Pancreas (tissue), 10 donors: ENCODE results near the gene KL. TPM values are rescaled to one million over a fixed set of nuclear protein-coding genes. Genes with fewer than 3 reads are reported as not detected.

ENCODE experiments used
- ATAC-seq, 4 donors: fragments of 200-7000 bp; cut with Tn5 transposase; one replicate each; pipeline versions ENCODE4 v1.8.0 to v1.9.1; 2020; ENCODE audit warnings: mild to moderate bottlenecking in 4 of 4, moderate library complexity in 4 of 4
- DNase-seq, 6 donors: peaks; one replicate each; pipeline ENCODE4 v3.0.0-alpha.2; 2020
- FAIRE-seq: peaks from 2 replicates; lab custom pipeline; 2012; peaks lifted over from hg19 to GRCh38; lab: Jason Lieb, UNC
- H3K27ac ChIP-seq, 4 donors: fragments of 200-600 bp; sonication (generic); 1 replicate in 3 of 4; 2 replicates in 1 of 4; pipeline versions ENCODE4 v1.5.0 to v1.8.0; 2020
- H3K27me3 ChIP-seq, 4 donors: fragments of 200-600 bp; one replicate each; pipeline ENCODE4 v1.8.0; 2021
- H3K36me3 ChIP-seq, 3 donors: fragments of 200-600 bp; sonication (generic) in 1 of 3; one replicate each; pipeline versions ENCODE4 v1.5.0 to v1.8.0; 2020 to 2021
- H3K4me1 ChIP-seq, 3 donors: fragments of 200-600 bp; one replicate each; pipeline ENCODE4 v1.8.0; 2021
- H3K4me3 ChIP-seq, 4 donors: fragments of 200-600 bp; sonication (generic) in 2 of 4; one replicate each; pipeline versions ENCODE4 v1.5.0 to v1.8.0; 2020 to 2021
- H3K9me3 ChIP-seq, 4 donors: fragments of 200-600 bp; one replicate each; pipeline ENCODE4 v1.8.0; 2021
- WGBS, 2 donors: extraction: QIAGEN DNeasy Blood & Tissue Kit; methylation state at CpG; one replicate each; pipeline ENCODE4 v1.1.7; 2013; 5-methylcytosine and 5-hydroxymethylcytosine counted together
- intact Hi-C, 3 donors: fragments of 100-400 bp; cut with DNase I; formaldehyde crosslinking; loops; one replicate each; pipeline versions ENCODE4 v1.11.1 to v1.14.2; 2022
- polyA plus RNA-seq, 2 donors: library from polyadenylated mRNA; stranded (reverse); fragments of 200-250 nt; gene quantifications; one replicate each; pipeline ENCODE4 v1.2.3, GENCODE V29; 2013
- total RNA-seq, 6 donors: library from RNA; stranded (reverse); fragmentation: NEBNext Ultra II Directional in 4 of 6; extraction: Animal tissue kit (Norgen Biotek cat#: 25700) in 4 of 6; gene quantifications; one replicate each; pipeline versions ENCODE4 v1.2.1 to v1.2.4, GENCODE V29; 2021 to 2023
- TF ChIP-seq, protein P1 (sequence below), 4 donors: fragments of 200-600 bp; sonication (generic) in 3 of 4; IDR thresholded peaks; one replicate each; pipeline versions ENCODE4 v1.5.0 to v1.8.0; 2021; ENCODE audit warnings: antibody characterized with exemption in 4 of 4
- donor health status: healthy with polysubstance abuse.
- donor health status: DM: no; HTN: no; CAD: no; lungs with moderate emphysema.
- donor health status: DM: no; HTN: no; CAD: no.
- donor health status: control.
- donor health status: control.
- donor health status: Bipolar disorder and iron deficiency.
- donor health status: DM: yes; HTN: yes; CAD: no.
- donor health status: DM: no; HTN: no; CAD: no.
- donor health status: DM: no; HTN: no; CAD: no.
- donor health status: DM: yes; HTN: yes; CAD: no.

KL gene
- total and polyA plus RNA-seq, 8 donors = 0.23 to 2.9 (median 0.86) TPM

- no peaks in the 10 kb centered on the region for H3K9me3 ChIP-seq
- no peaks in the 10 kb centered on the region for H3K4me1 ChIP-seq
- no peaks in the 10 kb centered on the region for H3K27me3 ChIP-seq
- intact Hi-C loops = no loop called here
- TF ChIP-seq, protein P1, sequence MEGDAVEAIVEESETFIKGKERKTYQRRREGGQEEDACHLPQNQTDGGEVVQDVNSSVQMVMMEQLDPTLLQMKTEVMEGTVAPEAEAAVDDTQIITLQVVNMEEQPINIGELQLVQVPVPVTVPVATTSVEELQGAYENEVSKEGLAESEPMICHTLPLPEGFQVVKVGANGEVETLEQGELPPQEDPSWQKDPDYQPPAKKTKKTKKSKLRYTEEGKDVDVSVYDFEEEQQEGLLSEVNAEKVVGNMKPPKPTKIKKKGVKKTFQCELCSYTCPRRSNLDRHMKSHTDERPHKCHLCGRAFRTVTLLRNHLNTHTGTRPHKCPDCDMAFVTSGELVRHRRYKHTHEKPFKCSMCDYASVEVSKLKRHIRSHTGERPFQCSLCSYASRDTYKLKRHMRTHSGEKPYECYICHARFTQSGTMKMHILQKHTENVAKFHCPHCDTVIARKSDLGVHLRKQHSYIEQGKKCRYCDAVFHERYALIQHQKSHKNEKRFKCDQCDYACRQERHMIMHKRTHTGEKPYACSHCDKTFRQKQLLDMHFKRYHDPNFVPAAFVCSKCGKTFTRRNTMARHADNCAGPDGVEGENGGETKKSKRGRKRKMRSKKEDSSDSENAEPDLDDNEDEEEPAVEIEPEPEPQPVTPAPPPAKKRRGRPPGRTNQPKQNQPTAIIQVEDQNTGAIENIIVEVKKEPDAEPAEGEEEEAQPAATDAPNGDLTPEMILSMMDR (IDR thresholded peaks at IDR 0.05) = no peak
- no peak overlapping the region for H3K27ac ChIP-seq
- FAIRE-seq = no peak
- DNase-seq = no peak
- 74 to 82% methylated on average over 2 of the region's 2 CpGs for WGBS, 2 donors
- no peaks in the 10 kb centered on the region for H3K36me3 ChIP-seq
- no peak overlapping the region for H3K4me3 ChIP-seq
- peak in 1 of 4 donors; percentile 18 for ATAC-seq
These were observed 63.7 kb downstream of the KL start for GRCh38 chr13:33079960-33080359.

GRCh38 chr13:33080972-33081590 lies 64.9 kb downstream of the KL start:
- no peak for FAIRE-seq
- WGBS, 2 donors = 50 to 62% methylated on average over 5 of the region's 5 CpGs
- H3K27ac ChIP-seq = no peak overlapping the region
- H3K4me3 ChIP-seq = no peak overlapping the region
- TF ChIP-seq, protein P1 (IDR thresholded peaks at IDR 0.05) = no peak
- no peaks in the 10 kb centered on the region for H3K36me3 ChIP-seq
- intact Hi-C loops = no loop called here
- H3K9me3 ChIP-seq = no peaks in the 10 kb centered on the region
- DNase-seq = no peak
- H3K4me1 ChIP-seq = no peaks in the 10 kb centered on the region
- no peak for ATAC-seq
- no peaks in the 10 kb centered on the region for H3K27me3 ChIP-seq

- Histone ChIP-seq H3K9me3 (no peaks in the 10 kb centered on the region), H3K4me3 (no peak overlapping the region), H3K4me1 (no peaks in the 10 kb centered on the region), H3K36me3 (no peaks in the 10 kb centered on the region), H3K27me3 (no peaks in the 10 kb centered on the region), H3K27ac (no peak overlapping the region)
- TF ChIP-seq, protein P1 (IDR thresholded peaks at IDR 0.05) = no peak
- ATAC-seq (no peak), FAIRE-seq (no peak), DNase-seq (no peak)
- intact Hi-C loops = no loop called here
- WGBS, 2 donors = 35% methylated on average over 1 of the region's 1 CpG
These were observed 65.4 kb downstream of the KL start for GRCh38 chr13:33081666-33082065.

DNA sequence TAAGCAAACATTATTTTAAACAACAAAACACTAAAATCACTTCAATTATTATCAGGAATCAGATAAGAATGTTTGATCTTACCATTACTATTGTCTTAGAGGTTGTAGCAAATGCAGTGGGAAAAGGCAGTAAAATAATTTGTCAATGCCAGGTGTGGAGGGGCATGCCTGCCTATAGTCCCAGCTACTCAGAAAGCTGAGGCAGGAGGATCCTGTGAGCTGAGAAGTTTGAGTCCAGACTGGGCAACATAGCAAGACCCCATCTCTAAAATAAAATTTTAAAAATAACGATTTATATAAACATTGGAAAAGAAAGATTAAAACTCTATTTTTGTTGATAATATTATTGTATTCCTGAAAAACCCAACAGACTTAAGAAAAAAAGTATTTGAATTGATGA lies 66.8 kb downstream of the KL start:
- Histone ChIP-seq H3K27ac (no peak overlapping the region), H3K4me3 (no peak overlapping the region), H3K4me1 (no peaks in the 10 kb centered on the region), H3K27me3 (no peaks in the 10 kb centered on the region), H3K9me3 (no peaks in the 10 kb centered on the region), H3K36me3 (no peaks in the 10 kb centered on the region)
- no peak for ATAC-seq
- 75 to 88% methylated on average over 1 of the region's 1 CpG for WGBS, 2 donors
- TF ChIP-seq, protein P1 (IDR thresholded peaks at IDR 0.05) = no peak
- DNase-seq = no peak
- intact Hi-C loops = no loop called here
- FAIRE-seq = no peak

- FAIRE-seq (no peak), ATAC-seq (no peak), DNase-seq (no peak)
- Histone ChIP-seq H3K4me3 (no peak overlapping the region), H3K4me1 (no peaks in the 10 kb centered on the region), H3K36me3 (no peaks in the 10 kb centered on the region), H3K27ac (no peak overlapping the region), H3K9me3 (no peaks in the 10 kb centered on the region), H3K27me3 (no peaks in the 10 kb centered on the region)
- intact Hi-C loops = no loop called here
- WGBS, 2 donors = 77 to 78% methylated on average over 9 of the region's 9 CpGs
- TF ChIP-seq, protein P1 (IDR thresholded peaks at IDR 0.05) = no peak
These were observed 70.9 kb downstream of the KL start for GRCh38 chr13:33087091-33087490.
